ENCODE results near the gene LAMP1. TPM values are rescaled to one million over a fixed set of nuclear protein-coding genes. Genes with fewer than 3 reads are reported as not detected.
"Not testable (repeated sequence)": the region's sequence is repeated elsewhere in the genome, so short reads cannot be mapped to it uniquely, and the experiment has no call there.

The LAMP1 gene, protein sequence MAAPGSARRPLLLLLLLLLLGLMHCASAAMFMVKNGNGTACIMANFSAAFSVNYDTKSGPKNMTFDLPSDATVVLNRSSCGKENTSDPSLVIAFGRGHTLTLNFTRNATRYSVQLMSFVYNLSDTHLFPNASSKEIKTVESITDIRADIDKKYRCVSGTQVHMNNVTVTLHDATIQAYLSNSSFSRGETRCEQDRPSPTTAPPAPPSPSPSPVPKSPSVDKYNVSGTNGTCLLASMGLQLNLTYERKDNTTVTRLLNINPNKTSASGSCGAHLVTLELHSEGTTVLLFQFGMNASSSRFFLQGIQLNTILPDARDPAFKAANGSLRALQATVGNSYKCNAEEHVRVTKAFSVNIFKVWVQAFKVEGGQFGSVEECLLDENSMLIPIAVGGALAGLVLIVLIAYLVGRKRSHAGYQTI
- 98.6 TPM for total RNA-seq
- long read RNA-seq, transcript LAMP1-201 (9 exons, 2,699 nt): major isoform, 189 of 221 reads
- long read RNA-seq, partial matches to known transcripts: 9 of 221 reads
- long read RNA-seq, other reads (novel, unspliced or antisense): 23 of 221 reads

DNA sequence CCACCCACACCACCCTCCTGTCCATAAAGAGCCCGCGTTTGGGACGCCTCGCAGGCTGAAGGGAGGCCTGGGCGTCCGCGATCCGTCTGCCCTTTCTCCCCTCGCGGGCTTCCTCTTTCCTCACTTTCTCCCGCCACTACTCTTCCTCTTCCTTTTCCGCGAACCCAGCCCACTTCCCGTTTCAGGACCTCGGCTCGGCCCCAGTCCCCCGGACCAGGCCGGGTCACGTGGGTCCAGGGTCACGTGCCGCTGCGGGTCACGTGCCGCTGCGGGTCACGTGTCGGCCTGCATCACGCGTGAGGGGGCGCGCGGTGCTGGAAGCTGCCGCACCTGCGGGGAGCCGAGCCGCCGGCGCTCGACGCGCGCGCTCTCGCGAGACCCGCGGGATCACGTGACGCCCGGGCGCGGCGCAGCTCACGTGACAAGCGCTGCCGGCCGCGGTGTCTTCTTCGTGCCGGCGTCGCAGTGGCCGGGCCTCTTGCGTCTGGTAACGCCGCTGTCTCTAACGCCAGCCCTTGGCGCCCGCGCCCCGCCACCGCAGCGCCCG lies at the start of gene LAMP1:
TSS of gene LAMP1 (plus strand) at position 417 of the 547 bp plus-strand sequence. CDS start 196 bp downstream, outside the sequence.
- ATAC-seq: peak; percentile 96
- intact Hi-C loops (cut with micrococcal nuclease): no loop called here
- peak; percentile 100 for DNase-seq

DNA sequence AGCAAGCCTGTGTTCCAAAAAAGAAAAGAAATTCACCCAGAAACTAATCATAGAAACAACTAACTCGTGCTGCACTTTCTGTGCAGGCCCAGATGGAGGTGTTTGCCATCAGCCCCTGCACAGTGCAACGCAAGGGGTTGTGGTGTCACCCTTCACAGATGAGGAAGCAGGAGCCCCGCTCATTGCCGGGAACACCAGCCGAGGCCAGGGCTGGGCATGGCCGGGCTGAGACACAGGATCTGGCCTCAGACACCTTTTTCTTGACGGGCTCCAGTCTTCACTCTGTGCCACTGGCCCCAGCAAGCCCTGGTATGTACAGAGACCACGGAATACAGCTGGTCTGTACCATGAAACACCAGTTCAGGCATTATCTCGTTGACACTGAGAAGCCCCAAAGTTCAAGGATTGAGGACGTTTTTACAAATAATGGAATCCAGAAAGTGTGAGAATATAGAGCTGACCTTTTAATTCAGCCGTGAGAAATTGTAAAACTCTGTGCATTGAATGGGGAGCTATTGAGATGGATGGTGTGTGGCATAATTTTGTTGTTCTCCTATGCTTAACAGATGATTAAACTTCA lies 44.4 kb upstream of the LAMP1 start:
- intact Hi-C loops (cut with micrococcal nuclease): no loop called here
- ATAC-seq: no peak
- no peak for DNase-seq

DNA sequence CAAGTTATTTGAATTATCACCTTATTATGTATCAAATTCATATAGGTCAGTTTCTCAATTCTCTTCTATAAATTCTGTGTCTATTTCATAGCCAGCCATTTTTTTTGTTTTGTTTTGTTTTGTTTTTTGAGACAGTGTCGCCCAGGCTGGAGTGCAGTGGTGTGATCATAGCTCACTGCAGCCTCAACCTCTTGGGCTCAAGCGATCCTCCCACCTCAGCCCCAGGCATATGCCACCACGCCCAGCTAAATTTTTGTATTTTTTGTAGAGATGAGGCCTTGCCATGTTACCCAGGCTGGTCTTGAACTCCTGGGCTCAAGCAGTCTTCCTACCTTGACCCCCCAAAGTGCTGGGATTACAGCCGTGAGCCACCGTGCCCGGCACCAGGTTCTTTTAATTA lies 39.1 kb upstream of the LAMP1 start:
- DNase-seq; ATAC-seq; intact Hi-C loops (cut with micrococcal nuclease): not testable (repeated sequence)

DNA sequence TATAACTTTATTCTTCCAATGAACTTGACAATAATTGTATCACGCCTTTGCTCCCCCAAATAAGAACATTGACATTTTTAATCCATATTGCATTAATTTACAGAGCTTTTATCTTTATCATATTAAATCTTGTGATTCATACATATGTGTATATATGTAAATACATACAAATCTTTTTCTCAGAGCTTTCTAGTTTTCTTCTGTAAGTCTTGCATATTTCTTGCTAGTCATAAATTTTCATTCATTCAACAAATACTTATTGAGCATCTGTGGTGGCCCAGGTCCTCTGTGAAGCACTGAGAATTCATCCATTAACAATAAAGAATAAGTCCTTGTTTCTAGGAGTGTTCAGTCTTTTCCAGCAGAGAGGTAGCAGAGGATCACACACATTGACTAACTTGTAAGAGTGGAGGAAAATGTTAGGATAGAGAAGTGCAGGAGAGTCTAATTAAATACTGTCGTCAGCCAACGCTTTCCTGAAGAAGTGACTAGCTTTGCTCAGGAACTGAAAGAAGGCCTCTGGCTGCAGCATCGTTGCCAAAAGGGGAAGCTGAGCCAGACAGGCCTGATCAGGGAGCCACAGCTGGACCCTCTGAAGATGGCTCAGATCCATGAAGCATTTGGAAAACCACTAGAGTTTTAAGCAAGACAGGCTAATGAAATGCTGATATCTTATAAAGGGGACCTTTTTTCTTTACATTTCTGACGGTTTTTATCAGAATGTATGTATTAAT lies 38.6 kb upstream of the LAMP1 start:
- DNase-seq (no peak), ATAC-seq (no peak)
- intact Hi-C loops (cut with micrococcal nuclease): no loop called here

DNA sequence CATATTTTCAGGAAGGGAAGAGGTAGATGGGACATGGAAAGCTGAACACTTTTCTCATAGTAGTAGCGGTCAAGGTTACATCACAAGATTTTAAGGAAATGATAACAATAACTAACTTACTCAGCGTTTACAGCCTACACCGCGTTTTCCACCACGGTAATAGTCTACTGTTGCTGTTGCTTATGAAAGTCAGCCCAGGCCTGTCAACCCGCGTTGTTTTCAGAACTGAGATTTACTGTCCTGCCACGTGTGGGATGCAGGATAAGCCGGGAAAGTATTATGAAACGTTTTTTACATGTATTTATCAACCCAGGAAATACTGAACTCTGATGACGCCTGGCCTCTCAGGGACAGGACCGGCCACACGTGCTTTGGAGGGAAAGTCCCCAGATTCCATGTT lies 36.0 kb upstream of the LAMP1 start:
- intact Hi-C loops (cut with micrococcal nuclease): no loop called here
- DNase-seq: no peak
- no peak for ATAC-seq

DNA sequence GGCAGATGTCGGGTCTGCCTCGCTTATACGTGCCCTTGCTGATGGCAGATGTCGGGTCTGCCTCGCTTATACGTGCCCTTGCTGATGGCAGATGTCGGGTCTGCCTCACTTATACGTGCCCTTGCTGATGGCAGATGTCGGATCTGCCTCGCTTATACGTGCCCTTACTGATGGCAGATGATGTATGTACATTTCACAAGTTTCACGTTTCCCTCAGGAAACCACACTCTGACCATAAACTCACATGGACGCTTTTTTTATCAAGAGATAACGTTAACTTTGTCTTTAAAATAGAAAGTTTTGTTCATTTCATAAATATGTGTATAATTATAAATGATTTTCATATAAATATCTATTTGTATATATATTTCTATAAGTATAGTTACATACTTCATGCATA lies 34.0 kb upstream of the LAMP1 start:
- intact Hi-C loops (cut with micrococcal nuclease); DNase-seq; ATAC-seq: not testable (repeated sequence)

DNA sequence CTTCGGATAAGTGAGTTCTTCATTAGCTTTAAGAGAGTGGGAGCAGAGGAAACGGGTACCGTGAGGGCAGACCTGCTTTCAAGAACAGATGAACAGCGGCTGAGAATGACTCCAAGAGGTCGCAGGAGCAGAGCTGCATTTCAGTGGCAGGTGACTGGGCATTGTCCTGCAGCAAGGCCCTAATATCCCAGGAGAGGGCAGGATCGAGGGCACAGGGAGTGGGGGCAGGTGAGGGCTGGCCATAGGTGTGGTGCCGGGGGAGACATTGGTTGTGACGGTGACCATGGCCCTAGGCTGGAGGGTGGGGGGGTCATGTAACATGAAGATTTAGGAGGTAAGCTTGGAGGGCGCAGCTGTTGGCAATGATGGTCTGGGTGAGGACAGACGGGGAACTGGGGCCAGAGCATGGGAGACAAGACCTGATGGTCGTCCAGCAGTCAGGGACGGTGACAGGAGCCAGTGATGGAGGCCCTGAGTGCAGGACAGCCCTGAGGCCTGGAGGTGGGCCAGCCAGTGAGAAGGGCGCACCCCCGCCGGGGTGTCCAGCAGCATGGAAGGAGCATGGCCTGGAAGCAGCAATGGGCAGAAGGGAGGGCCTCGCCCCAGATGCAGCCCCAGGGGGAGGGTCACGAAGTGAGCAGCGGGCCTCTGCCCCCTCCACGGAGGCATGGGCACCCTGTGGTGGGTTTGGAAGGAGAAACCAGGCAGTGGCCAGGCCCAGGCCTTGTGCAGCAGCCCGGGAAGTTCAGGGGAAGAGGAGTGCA lies 29.2 kb upstream of the LAMP1 start:
- ATAC-seq: peak; percentile 25
- intact Hi-C loops (cut with micrococcal nuclease): no loop called here

DNA sequence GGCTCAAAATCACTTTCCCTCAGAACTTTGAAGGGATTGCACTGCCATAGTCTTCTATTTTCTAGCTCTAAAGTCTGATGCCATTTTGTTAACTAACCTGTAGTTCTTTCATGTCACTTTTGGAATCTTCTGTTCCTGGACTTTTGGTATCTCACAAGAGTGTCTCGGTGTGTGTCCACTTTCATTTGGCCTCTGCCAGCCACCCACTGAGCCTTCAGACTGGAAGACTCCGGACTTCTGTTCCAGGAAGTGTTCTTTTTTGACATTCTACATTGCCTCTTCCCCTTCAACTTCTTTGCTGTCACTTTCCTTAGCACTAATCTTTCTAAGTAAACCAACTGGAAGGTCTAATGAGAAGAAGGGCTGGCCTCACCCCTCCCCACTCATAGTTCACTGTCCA lies 25.0 kb upstream of the LAMP1 start:
- no peak for DNase-seq
- no peak for ATAC-seq
- intact Hi-C loops (cut with micrococcal nuclease): no loop called here

More for the DNA sequence above, 29.2 kb upstream of the LAMP1 start:
- no peak for DNase-seq

DNA sequence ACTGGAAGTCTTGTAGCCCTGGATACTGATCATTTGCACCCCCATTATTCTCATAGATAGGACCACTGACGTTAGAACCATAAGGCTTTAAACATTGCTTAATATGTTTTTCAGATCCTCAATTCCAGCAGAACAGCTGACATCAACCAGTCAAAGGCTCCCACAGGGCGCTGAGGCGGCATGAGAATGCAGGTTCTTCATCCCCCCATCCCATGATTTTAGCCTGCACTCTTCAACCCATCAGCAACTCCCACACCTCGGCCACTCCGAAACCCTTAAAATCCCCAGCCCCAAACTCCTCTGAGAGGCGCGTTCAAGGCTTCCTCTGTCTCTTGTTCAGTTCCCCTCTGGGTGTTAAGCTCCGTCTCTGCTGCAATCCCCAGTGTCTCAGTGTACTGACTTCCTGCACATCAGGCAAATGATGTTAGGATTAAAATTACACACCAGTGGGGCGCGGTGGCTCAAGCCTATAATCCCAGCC lies 24.3 kb upstream of the LAMP1 start:
- no peak for DNase-seq
- ATAC-seq: peak; percentile 37
- intact Hi-C loops (cut with micrococcal nuclease): no loop called here

DNA sequence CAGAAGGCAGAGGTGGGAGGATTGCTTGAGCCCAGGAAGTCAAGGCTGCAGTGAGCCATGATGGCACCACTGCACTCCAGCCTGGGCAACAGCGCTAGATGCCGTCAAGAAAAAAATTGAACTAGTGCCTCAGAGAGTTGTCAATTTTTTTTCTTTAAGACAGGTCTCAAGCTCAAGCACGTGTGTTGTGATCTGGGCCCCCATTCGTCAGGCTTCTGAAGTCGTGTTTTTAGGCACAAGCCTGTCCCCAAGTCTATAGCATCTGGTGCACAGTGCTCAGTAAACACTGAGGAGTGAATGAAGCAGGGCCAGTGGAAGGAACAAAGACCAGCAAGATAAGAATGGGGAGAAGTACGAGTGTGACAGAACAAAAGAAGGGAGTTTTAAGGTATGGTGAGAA lies 23.7 kb upstream of the LAMP1 start:
- intact Hi-C loops (cut with micrococcal nuclease): no loop called here
- ATAC-seq (no peak), DNase-seq (no peak)

DNA sequence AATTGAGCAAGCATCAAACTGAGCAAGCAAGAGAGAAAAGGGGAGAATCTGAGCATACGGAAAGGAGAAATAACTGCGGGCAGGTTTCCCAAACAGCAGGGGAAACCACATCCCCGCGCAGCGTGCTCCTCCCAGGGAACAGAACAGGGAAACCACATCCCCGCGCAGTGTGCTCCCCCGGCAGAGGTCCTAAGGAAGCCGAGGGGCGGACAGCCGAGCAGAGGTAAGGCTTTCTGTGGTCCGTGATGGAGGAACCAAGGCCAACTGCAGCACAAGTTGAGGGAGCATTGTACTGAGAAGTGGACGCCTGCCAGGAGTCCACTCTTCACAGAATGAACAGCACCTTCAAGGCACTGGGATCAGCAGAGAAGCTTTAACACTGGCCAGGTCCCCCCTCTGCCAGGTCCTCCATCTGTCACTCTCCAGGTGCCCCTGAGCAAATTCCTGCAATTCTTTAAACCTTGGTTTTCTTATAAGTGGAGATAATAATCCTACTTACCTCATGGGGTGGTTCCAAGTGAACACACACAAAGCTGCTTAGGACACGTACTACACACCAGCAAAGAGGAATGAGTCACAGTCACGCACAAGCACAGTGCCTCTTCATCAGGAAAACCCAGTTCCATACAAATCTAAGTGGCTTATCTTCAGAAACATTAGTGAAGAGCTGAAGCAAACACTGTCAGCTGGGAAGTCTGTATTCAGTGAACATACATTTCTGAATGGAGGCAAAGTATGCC lies 23.0 kb upstream of the LAMP1 start:
- intact Hi-C loops (cut with micrococcal nuclease): no loop called here
- no peak for DNase-seq

DNA sequence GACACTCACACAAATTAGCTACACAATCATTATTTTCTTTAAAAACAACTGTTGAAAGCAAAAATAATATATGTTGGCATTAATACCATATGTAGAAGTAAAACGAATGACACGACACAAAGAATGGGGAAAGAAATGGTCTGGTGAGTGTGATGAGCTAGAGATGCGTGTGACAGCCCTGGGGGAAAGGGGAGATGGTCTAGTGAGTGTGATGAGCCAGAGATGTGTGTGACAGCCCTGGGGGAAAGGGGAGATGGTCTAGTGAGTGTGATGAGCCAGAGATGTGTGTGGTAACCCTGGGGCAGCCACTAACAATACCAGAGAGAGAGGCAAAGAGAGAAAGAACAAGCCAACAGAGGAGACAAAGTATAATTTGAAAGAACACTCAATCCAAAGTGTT lies 22.3 kb upstream of the LAMP1 start:
- DNase-seq (no peak), ATAC-seq (no peak)
- intact Hi-C loops (cut with micrococcal nuclease): no loop called here

More for the DNA sequence above, 23.0 kb upstream of the LAMP1 start:
- ATAC-seq: peak; percentile 43

DNA sequence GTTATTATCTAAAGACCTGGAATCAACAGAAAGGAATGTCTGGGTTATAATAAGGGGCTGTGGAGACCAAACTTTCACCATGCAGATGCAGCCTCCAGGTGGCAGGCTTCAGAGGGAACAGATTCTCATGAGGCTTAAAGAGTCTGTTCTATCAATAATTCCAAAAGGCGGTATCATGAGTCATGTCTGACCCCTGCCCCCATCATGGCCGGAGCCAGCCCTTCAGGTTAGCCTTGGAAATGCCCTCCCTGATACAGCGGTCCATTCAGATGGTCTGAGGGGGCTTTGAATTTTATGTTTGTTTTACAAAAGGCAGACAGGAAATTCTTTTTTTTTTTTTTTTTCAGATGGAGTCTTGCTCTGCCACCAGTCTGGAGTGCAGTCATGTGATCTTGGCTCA lies 21.7 kb upstream of the LAMP1 start:
- DNase-seq: no peak
- peak; percentile 69 for ATAC-seq
- intact Hi-C loops (cut with micrococcal nuclease): no loop called here

DNA sequence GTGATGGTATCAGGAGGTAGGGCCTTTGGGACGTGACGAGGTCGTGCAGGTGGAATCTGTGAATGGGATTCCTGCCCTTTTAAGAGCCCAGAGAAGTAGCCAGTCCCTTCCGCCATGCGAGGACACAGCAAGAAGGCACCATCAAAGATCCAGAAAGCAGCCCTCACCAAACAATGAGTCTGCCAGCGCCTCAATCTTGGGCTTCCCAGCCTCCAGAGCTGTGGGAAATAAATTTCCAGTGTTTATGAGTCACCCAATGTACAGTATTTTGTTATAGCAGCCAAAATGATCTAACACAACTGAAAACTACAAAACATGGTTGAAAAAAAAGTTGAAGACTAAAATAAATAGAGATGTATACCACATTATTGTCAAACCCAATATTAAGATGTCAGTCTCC lies 16.9 kb upstream of the LAMP1 start:
- ATAC-seq (no peak), DNase-seq (no peak)
- intact Hi-C loops (cut with micrococcal nuclease): no loop called here

DNA sequence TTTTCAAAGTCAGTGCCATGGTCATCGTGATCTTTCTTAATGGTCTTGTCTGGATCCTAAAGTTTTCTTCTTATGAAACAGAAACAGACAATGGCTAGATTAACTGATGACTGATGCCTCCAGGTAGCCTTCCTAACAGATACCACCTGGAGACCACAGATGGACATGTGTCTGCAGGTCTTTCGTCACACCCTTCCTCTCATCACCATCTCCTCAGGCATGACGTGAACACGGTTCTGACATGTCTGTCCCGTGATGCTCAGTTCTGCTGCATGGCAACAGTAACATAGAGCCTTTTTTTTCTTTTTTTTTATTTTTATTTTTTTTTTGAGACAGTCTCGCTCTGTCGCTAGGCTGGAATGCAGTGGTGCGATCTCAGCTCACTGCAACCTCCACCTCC lies 13.1 kb upstream of the LAMP1 start:
- ATAC-seq (no peak), DNase-seq (no peak)
- intact Hi-C loops (cut with micrococcal nuclease): no loop called here

DNA sequence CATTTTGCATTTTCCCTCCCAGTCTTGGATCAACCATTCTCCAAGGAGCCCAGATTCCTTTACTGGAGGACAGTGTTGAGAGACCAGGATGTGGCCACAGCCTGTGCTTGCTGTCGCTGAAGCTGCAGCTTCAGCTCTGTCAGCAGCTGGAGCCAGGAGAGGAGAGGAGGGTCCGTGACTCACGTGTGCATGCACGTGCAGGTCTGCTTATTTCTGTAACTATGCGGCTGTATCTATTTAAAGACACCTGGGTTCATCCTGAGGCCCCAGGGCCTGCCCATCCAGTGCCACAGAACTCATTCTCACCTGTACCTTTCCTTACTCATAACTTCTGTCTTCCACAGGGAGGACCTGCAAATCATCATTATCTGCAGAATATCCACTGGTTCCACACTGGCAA lies 8.2 kb upstream of the LAMP1 start:
- DNase-seq (no peak), ATAC-seq (no peak)
- intact Hi-C loops (cut with micrococcal nuclease): no loop called here

DNA sequence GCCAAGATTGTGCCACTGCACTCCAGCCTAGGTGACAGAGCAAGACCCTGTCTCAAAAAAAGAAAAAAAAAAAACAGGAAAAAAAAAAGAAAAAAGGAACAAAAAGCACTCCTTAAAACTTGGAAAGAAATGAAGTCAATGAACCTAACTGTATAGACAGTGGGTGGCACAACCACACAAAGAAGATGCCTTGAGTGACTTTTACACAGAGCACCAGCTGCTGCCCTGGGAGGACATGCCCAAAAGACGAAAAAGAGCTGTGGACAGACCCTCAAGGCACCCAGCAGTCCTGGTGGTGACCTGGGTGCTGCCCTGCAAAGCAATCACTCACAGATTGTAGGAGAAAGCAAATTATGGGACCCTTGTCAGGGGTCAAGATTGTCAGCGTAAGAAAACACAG lies 5.9 kb upstream of the LAMP1 start:
- no peak for ATAC-seq
- intact Hi-C loops (cut with micrococcal nuclease): no loop called here
- no peak for DNase-seq
